OCI-LY3 (cell line): ENCODE results near the gene TOX3.

Source experiments
- EZH2phosphoT487 ChIP-seq: fragments of 200-600 bp; shearing (Covaris generic); IDR thresholded peaks from 2 replicates; pipeline ENCODE4 v1.6.1; 2018; ENCODE audit warnings: antibody characterized with exemption, mixed run types, low read depth
- TF ChIP-seq, protein P1 (sequence below): fragments of 200-600, 300-600 bp; sonication (generic); IDR thresholded peaks from 2 replicates; pipeline ENCODE4 v1.5.1; 2014; ENCODE audit warnings: antibody characterized with exemption, low read length, low read depth

DNA sequence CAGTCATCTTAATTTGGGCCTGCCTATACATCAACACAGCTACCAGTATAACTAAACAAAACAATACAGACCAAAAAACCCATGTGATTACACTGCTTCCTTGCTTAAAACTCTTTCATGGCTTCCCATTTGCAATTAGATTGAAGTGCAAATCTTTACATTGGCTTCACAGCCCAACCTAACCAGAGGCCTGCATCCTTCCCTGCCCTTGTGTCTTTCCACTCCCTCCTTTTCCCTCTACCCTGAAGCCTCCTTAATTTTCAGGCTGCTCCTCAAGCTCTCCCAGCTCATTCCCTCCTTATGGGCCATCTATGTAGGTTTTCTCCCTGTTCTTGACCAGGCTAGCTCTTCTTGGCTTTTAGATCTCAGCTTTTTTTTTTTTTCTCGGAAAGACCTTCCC lies 147.8 kb downstream of the TOX3 start:
- TF ChIP-seq, protein P1, sequence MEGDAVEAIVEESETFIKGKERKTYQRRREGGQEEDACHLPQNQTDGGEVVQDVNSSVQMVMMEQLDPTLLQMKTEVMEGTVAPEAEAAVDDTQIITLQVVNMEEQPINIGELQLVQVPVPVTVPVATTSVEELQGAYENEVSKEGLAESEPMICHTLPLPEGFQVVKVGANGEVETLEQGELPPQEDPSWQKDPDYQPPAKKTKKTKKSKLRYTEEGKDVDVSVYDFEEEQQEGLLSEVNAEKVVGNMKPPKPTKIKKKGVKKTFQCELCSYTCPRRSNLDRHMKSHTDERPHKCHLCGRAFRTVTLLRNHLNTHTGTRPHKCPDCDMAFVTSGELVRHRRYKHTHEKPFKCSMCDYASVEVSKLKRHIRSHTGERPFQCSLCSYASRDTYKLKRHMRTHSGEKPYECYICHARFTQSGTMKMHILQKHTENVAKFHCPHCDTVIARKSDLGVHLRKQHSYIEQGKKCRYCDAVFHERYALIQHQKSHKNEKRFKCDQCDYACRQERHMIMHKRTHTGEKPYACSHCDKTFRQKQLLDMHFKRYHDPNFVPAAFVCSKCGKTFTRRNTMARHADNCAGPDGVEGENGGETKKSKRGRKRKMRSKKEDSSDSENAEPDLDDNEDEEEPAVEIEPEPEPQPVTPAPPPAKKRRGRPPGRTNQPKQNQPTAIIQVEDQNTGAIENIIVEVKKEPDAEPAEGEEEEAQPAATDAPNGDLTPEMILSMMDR, result no peak
- TF ChIP-seq EZH2phosphoT487, result no peak
